NT2/D1 (cell line): ENCODE results near the gene GOLGA3.

Experiments
- DNase-seq: peaks from one replicate; pipeline ENCODE4 v3.0.0-alpha.2; 2011; ENCODE audit warnings: low read depth, low spot score
- H3K27me3 ChIP-seq: 2 replicates; pipeline ENCODE4 v1.6.0; 2011; ENCODE audit warnings: mild to moderate bottlenecking; ENCODE audit not compliant: insufficient read length, insufficient read depth
- H3K36me3 ChIP-seq: 2 replicates; pipeline ENCODE4 v1.6.1; 2011; ENCODE audit warnings: mild to moderate bottlenecking, low read length, mixed read lengths; ENCODE audit not compliant: insufficient read depth, insufficient read length
- H3K4me1 ChIP-seq: 2 replicates; pipeline ENCODE4 v1.5.1; 2011; ENCODE audit not compliant: insufficient read depth, insufficient read length
- H3K4me3 ChIP-seq: 2 replicates; pipeline ENCODE4 v1.5.1; 2011; ENCODE audit warnings: low read depth; ENCODE audit not compliant: insufficient read length
- H3K9ac ChIP-seq: 2 replicates; pipeline ENCODE4 v1.6.0; 2011; ENCODE audit warnings: low read depth; ENCODE audit not compliant: insufficient read length
- H3K9me3 ChIP-seq: 2 replicates; pipeline ENCODE4 v1.5.1; 2011; ENCODE audit warnings: mild to moderate bottlenecking, low read length; ENCODE audit not compliant: insufficient read depth
- SUZ12 ChIP-seq: IDR thresholded peaks from 2 replicates; pipeline ENCODE4 v1.6.1; 2011; ENCODE audit not compliant: insufficient read length, insufficient read depth; ENCODE audit errors: extremely low read depth
- YY1 ChIP-seq: IDR thresholded peaks from 2 replicates; pipeline ENCODE4 v1.6.1; 2011; ENCODE audit not compliant: insufficient read length, insufficient read depth
- ZNF274 ChIP-seq: IDR thresholded peaks from 2 replicates; pipeline ENCODE4 v1.6.1; 2011; ENCODE audit warnings: mild to moderate bottlenecking, low read depth, low read length

The GOLGA3 gene

GRCh38 chr12:132736913-132737312 lies 91.8 kb downstream of the GOLGA3 start:
- H3K9me3 ChIP-seq, result no peaks in the 10 kb centered on the region
- no peak for TF ChIP-seq YY1
- H3K4me1 ChIP-seq, result no peaks in the 10 kb centered on the region
- H3K9ac ChIP-seq, result no peak overlapping the region
- no peak for DNase-seq
- no peak overlapping the region for H3K4me3 ChIP-seq
- no peaks in the 10 kb centered on the region for H3K27me3 ChIP-seq
- peaks cover 97% of the 10 kb centered on the region for H3K36me3 ChIP-seq

GRCh38 chr12:132736378-132736777 lies 92.3 kb downstream of the GOLGA3 start:
- no peak overlapping the region for H3K9ac ChIP-seq
- no peaks in the 10 kb centered on the region for H3K27me3 ChIP-seq
- peaks cover 97% of the 10 kb centered on the region for H3K36me3 ChIP-seq
- H3K9me3 ChIP-seq, result no peaks in the 10 kb centered on the region
- no peak for TF ChIP-seq ZNF274
- TF ChIP-seq YY1, result no peak
- TF ChIP-seq SUZ12, result no peak
- no peaks in the 10 kb centered on the region for H3K4me1 ChIP-seq
- no peak for DNase-seq
- H3K4me3 ChIP-seq, result no peak overlapping the region

DNA sequence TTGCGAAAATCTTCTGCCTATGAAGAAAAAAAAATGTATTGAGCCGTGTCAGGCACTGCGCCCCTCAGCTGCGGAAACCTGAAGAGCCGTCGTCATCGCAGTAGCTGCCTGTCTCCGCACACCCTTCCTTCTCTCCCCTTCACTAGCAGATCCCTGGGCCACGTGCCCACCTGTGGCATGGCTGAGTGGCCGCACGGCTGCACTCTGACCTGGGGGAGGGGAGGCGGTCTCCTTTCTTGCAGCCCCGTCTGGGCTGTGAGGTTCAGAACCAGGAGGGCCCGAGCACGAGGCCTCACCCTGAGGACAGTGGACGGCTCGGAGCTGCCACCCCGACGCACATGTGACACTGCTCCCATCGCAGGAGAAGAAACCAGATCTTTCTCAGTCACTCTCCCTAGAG lies 93.2 kb downstream of the GOLGA3 start:
- no peak for TF ChIP-seq SUZ12
- no peak for TF ChIP-seq ZNF274
- no peak for TF ChIP-seq YY1
- H3K9me3 ChIP-seq, result peaks cover 5% of the 10 kb centered on the region; the same call in 1 of the 2 replicates
- no peaks in the 10 kb centered on the region for H3K4me1 ChIP-seq
- H3K4me3 ChIP-seq, result no peak overlapping the region
- peaks cover 97% of the 10 kb centered on the region for H3K36me3 ChIP-seq
- no peak overlapping the region for H3K9ac ChIP-seq
- no peak for DNase-seq
- no peaks in the 10 kb centered on the region for H3K27me3 ChIP-seq

DNA sequence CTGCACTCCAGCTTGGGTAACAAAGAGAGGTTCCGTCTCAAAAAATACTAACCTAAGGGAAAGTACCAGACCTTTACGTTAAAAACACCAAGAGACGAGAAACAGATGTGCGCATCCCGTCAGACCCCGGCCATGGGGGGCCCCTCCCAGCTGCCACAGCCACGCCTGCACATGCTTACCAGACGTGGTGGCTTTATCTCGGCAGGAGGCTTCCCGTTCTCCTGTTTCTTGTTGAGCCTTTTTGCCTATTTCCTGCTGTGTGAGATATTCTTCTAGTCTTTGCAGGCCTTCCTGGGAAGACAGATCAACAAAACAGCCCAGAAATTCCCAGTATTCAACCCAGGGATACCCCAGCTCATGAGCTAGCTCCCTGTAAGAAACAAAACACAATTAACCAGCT lies 94.5 kb downstream of the GOLGA3 start:
- H3K36me3 ChIP-seq, result peaks cover 94% of the 10 kb centered on the region

GRCh38 chr12:132731574-132731973 lies 97.1 kb downstream of the GOLGA3 start:
- Histone ChIP-seq H3K27me3 (no peaks in the 10 kb centered on the region), H3K4me1 (no peaks in the 10 kb centered on the region), H3K9me3 (peaks cover 16% of the 10 kb centered on the region; the same call in 1 of the 2 replicates), H3K4me3 (no peak overlapping the region), H3K9ac (no peak overlapping the region), H3K36me3 (peaks cover 96% of the 10 kb centered on the region)
- no peak for TF ChIP-seq SUZ12
- no peak for TF ChIP-seq ZNF274
- no peak for TF ChIP-seq YY1
- no peak for DNase-seq

More for the DNA sequence above, 94.5 kb downstream of the GOLGA3 start:
- Histone ChIP-seq H3K4me3 (no peak overlapping the region), H3K4me1 (no peaks in the 10 kb centered on the region), H3K9ac (no peak overlapping the region), H3K9me3 (peaks cover 16% of the 10 kb centered on the region; the same call in 1 of the 2 replicates), H3K27me3 (no peaks in the 10 kb centered on the region)
- DNase-seq, result no peak
- TF ChIP-seq YY1, result no peak
- TF ChIP-seq SUZ12, result no peak
- no peak for TF ChIP-seq ZNF274

GRCh38 chr12:132730353-132730752 lies 98.3 kb downstream of the GOLGA3 start:
- H3K4me1 ChIP-seq, result no peaks in the 10 kb centered on the region
- TF ChIP-seq YY1 (no peak), ZNF274 (no peak), SUZ12 (no peak)
- H3K36me3 ChIP-seq, result peaks cover 97% of the 10 kb centered on the region
- no peaks in the 10 kb centered on the region for H3K27me3 ChIP-seq
- H3K4me3 ChIP-seq, result no peak overlapping the region
- H3K9me3 ChIP-seq, result peaks cover 16% of the 10 kb centered on the region; the same call in 1 of the 2 replicates
- DNase-seq, result no peak
- H3K9ac ChIP-seq, result no peak overlapping the region

- Histone ChIP-seq H3K36me3 (peaks cover 97% of the 10 kb centered on the region), H3K9ac (no peak overlapping the region), H3K9me3 (peaks cover 16% of the 10 kb centered on the region; the same call in 1 of the 2 replicates), H3K4me1 (no peaks in the 10 kb centered on the region), H3K4me3 (no peak overlapping the region), H3K27me3 (no peaks in the 10 kb centered on the region)
- DNase-seq, result no peak
- TF ChIP-seq SUZ12 (no peak), YY1 (no peak), ZNF274 (no peak)
These were observed 98.9 kb downstream of the GOLGA3 start for GRCh38 chr12:132729541-132730320.
